GM19238 (cell line): Measurements from ENCODE around the gene GAB3.
"Not testable (repeated sequence)": the region's sequence is repeated elsewhere in the genome, so short reads cannot be mapped to it uniquely, and the experiment has no call there.

ENCODE experiments used
- DNase-seq: peaks from one replicate; pipeline ENCODE4 v3.0.0; 2011; ENCODE audit warnings: low spot score; ENCODE audit not compliant: insufficient read length

The GAB3 gene

DNA sequence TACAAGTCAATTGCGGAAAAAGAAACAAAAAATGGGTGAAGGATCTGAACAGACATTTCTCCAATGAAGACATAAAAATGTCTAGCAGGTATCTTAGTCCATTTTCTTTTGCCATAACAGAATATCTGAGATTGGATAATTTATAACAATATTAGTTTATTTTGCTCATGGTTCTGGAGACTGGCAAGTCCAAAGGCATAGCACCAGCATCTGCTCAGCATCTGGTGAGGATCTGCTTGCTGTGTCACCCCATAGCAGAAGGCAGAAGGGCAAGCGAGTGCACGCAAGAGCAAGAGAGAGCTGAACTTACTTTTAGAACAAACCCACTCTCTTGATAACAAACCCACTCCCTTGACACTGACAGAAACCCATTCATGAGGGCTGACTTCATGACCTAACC lies 29.7 kb downstream of the GAB3 start:
- no peak for DNase-seq

DNA sequence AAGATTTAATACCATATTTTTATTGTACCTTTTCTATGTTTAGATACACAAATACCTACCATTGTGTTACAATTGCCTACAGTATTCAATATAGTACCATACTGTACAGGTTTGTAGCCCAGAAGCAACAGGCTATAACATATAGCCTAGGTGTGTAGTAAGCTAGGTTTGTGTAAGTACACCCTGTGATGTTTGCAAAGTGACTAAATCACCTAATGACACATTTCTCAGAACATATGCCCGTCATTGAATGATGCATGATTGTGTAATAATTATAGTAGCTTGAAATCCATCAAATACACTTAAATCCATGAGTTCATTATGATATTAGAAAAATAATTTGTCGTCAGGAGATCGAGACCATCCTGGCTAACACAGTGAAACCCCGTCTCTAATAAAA lies 30.8 kb downstream of the GAB3 start:
- DNase-seq: no peak

DNA sequence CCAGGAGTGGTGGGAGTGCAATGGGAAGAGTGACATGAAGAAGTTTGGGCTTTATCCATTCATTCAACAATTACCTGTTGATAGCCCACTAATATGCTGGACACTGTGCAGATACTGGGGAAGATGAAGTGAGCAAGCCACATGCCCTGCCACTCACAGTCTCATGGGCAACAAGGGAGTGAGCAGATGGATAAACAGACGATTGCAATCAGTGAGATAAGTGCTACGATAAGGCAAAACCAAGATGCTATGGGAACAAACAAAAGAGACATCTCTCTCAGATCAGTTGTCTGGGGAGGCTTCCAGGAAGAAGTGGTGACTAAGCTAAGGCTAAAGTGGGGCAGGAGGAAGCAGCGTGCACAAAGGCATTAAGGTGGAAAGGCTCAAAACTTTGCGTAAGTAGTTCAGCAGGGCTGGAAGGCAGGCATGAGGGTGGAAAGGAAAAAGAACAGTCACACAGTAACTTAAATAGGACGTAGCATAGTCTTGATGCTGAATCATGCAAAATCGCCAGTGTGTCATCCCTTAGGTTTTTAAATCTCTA lies 31.7 kb downstream of the GAB3 start:
- no peak for DNase-seq

DNA sequence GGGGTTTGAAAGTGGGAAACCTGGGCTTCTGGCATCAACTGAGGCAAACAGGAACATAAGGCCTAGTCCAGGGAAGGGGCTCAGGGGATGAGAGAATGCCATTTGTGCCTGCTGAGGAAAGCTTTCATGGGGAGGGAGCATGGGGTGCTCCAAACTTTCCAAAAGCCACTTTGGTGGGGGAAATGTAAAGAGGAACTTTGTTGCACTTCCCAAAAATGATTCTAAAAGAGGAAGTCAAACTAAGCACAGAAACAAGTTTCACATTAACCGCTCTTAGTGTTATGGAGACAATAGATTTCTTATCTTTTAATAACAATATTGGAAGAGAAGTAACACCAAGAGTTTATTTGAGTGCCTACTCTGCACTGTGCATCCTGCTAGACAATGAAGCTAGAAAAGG lies 32.3 kb downstream of the GAB3 start:
- no peak for DNase-seq

DNA sequence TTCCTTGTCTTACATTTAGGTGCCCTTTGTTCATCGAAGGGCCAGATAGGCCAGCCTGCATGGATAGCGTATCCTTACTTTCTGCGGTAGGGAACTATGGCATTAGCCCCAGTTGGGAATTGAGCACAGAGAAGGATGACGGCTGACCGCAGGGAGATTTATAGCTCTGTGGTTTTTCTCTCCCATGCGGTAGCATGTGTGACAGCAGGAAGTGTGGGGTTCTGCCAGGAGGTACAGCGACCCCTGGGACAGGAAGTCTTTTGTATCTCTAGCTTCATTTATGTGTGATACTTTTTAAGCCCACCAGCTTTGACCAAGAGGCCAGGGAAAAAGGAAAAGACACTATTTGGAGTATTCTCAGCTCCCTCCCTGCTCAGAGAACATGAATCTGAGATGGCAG lies 33.1 kb downstream of the GAB3 start:
- no peak for DNase-seq

DNA sequence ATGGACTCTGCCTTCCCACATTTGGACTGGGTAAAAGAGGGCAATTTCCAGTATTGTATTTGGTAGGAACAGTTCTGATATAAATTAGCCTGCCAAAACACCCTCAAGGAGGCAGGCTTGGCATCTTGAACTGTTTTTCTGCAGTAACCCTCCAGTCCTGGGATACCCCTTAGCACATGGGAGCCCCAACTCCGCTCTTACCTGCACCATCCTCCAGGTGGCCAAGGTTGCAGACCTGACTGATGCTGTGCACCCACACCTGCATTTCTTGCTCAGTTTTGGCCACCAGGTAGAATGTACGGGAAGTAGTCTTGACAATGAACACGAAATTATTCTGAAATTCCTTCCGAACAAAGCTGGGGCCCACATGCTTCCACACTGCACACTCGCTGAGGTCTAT lies 35.1 kb downstream of the GAB3 start:
- DNase-seq: no peak

DNA sequence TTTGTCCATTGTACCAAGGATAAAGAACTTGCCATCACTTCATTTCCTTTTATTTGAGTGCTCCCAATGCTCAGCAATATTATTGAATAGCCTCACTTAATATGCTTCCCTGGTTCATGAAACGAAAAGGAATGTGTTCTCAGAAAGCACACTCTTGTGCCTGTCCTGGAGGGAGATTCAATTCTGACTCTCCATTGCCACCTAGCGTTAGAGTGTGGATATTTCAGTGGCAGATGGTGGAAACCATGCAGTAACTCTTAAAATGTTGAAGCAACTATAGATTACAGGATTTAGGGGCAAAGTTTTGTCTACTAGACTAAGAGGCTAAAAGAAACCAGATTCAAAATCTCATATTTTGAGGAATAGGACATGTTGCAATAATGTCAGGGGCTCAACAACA lies 36.0 kb downstream of the GAB3 start:
- DNase-seq: no peak

DNA sequence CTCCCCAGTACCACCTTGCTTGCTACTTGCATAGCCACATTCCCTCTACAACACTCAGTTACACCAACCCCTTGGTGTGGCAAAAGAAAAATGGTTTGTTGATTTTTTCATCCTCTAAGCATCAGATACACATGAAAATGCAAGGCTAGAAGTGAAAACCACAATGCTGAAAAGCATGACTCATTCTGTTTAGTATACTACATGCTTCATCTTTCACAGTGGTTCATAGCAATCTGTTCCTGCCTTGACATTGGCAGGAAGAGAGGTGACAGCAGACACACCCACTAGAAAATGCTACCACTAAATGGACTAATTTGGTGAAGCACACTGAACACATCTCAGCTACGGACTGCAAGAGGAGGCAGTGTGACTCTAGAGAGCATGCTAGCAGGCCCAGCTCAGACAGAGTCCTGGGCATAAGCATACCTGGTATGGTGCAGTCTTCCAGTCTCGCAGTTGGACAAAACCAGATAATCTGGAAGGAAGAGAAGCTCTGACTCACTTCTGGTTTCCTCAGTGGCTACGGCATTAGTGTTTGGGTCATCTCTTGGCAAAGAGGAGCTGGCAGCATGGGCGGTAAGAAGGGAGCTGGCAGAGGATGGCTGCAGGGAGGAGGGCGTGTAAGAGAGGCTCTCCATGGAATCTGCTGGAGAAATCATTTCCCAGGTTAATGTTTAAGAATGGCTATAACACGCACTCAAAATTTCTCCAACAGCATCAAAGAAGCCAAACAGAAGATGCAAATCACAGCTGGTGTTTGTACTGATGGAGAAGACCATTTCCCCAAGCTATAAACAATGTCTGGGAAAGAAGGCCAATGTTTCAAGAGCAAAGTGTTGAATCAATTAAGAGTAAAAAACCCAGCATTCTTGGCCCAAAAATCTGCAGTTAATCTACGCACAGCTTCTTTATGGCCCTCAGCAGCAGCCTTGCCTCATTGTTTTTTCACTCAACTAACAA lies 37.8 kb downstream of the GAB3 start:
- DNase-seq: no peak

DNA sequence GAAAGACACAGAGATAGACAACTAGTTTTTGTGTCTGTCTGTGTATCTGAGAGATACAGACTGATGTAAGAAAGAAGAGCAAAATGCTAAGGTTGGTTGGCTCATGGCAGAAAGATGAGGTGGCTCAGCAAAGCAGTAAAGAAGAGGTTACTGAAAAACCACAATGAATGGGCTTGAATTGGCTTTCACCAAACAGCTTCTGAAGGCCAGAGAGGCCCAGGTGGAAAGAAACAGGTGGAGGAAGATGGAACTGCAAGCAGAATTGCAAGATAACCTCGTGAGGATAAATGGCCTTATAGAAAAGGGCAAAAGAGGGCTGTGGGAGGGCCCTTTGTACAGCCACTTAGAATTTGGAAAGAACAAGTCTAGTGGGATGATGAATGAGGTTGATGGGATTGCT lies 39.6 kb downstream of the GAB3 start:
- no peak for DNase-seq

DNA sequence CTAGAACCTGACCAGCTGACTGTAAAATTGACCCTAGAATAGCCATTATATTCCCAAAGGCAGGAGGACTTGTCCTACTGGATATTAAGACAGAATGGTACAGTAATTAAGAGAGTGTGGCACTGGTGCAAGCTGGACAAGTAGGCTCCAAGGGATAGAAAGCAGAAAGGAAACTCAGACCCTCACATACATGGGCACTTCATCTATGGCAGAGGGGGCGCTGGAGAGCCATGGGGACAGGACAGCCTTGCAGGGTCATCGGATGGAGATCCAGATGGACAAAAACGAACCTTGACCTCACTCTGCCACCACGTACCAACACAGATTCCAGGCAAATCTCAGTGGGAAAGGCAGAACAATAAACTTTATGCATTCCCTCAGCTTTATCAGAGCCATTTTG lies 40.6 kb downstream of the GAB3 start:
- no peak for DNase-seq

DNA sequence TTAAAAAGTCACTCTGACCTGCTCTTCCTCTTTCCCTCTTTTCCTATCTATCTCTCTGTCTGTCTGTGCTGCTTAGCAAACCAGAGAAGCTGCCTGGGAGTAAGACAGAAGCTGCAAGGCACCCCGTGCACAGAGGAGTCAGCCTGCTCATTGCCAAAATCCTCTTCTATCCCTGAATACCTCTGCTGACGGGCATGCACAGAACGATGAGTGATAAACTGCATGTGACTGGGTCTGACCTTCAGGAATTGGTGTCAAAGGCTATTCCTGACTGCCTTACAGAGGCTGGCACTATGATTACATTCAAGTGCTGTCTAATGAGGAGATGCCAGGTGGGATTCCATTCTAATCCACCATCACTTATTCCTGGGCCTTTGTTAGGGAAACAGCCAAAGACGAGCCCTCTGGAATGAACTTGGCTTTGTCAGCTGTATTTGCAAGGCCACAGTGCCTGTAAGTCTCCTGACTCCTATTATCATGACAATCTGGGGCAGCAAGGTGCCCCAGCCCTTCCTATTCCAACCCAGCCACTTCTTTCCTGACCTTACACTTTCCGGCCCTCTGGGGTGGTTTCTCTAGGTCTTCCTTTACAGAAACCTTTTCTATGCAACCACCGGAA lies 52.1 kb downstream of the GAB3 start:
- DNase-seq: no peak

DNA sequence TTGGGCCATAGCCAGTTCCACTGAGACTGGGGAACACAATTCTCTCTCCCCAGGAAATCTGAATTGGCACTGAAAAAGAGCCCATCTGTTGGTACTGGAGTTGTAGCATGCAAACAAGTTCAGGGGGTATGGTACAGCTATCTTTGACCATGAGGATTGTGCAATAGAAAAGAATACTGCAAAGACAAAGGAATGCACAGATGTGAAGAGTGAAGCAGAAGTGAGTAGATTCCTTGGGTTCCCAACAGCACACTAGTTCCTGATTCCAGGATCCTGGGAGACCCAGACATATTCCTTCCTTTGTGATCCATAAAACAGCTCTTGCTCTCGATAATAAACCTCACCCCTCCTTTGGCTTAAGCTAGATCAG lies 54.2 kb downstream of the GAB3 start:
- no peak for DNase-seq

DNA sequence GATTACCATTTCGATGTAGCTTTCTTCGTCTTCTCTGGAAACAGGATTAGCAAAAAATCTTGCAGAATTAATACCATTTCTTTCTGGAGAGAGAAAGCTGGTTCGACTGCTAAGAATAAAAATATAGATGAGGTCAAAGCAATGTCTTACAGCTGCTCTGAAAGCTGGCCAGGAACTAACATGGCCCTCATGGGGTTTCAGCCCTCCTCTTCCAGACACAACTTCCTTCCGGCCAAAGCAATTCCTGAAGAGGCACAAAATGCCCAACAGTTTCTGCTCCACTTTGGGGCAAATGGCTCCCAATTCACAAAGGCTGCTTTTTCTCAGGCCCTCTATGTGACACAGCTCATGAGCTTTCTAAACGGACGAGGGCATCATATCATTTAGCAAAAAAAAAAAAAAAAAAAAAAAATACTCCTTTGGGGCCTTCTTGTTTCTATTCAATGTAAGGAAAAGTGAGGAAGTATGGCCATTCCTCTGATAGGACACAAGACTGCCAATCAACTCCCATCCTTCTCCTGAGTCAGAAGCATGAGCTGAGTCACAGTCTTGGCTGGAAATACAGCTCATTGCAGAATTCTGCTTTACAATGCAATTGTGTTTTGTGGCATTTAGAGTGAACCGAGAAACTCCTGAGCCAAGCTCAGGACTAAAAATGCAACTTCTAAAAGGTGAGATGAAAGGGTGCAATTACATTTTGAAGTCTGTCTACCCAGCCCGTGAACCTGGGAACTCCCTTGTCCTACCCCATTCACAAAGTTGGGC lies 54.8 kb downstream of the GAB3 start:
- no peak for DNase-seq

DNA sequence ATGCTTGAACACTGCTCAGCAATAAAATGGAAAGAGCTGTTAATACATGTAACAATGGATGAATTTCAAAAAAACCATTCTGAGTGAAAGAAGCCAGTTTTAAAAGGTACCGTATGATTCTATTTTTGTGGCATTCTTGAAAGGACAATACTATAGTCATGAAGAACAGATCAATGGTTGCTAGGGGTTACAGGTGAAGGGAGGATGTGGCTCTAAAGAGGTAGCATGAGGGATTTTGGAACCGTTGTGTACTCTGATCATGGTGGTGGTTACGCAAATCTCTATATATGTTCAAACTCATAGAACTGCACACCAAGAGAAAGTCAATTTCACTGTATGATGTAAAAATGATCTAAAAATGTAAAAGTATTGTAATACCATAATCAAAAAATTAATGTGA lies 57.5 kb downstream of the GAB3 start:
- no peak for DNase-seq

DNA sequence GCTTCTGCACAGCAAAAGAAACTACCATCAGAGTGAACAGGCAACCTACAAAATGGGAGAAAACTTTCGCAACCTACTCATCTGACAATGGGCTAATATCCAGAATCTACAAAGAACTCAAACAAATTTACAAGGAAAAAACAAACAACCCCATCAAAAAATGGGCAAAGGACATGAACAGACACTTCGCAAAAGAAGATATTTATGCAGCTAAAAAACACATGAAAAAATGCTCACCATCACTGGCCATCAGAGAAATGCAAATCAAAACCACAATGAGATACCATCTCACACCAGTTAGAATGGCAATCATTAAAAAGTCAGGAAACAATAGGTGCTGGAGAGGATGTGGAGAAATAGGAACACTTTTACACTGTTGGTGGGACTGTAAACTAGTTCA lies 60.4 kb downstream of the GAB3 start:
- DNase-seq: not testable (repeated sequence)

DNA sequence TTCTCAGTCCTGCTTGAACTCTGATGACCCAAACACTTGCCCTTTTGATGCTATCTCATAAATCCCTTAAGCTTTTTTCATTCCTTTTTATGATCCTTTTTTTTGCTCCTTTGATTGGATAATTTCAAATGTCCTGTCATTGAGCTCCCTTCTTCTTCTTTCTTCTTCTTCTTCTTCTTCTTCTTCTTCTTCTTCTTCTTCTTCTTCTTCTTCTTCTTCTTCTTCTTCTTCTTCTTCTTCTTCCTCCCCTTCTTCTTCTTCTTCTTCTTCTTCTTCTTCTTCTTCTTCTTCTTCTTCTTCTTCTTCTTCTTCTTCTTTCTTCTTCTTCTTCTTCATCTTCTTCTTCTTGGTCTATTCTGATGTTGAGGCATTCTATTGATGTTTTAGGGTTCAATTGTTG lies 78.8 kb downstream of the GAB3 start:
- DNase-seq: not testable (repeated sequence)

DNA sequence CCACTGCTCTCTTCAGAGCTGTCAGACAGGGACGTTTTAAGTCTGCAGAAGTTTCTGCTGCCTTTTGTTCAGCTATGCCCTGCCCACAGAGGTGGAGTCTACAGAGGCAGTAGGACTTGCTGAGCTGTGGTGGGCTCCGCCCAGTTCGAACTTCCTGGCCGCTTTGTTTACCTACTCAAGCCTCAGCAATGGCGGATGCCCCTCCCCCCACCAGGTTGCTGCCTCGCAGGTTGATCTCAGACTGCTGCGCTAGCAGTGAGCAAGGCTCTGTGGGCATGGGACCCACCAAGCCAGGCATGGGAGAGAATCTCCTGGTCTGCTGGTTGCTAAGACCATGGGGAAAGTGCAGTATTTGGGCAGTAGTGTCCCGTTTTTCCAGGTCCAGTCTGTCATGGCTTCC lies 80.0 kb downstream of the GAB3 start:
- DNase-seq: not testable (repeated sequence)

DNA sequence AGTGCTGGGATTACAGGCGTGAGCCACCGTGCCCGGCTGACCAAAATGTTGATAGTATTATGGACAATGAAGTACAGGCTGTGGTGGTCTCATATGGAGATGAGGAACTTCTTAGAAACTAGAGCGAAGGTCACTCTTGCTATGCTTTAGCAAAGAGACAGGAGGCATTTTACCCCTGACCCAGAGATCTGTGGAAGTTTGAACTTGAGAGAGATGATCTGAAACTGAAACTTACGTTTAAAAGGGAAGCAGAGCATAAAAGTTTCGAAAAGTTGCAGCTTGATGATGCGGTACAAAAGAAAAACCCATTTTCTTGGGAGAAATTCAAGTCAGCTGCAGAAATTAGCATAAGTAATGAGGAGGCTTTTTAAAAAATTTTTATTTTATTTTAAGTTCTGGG lies 89.0 kb downstream of the GAB3 start:
- DNase-seq: no peak

DNA sequence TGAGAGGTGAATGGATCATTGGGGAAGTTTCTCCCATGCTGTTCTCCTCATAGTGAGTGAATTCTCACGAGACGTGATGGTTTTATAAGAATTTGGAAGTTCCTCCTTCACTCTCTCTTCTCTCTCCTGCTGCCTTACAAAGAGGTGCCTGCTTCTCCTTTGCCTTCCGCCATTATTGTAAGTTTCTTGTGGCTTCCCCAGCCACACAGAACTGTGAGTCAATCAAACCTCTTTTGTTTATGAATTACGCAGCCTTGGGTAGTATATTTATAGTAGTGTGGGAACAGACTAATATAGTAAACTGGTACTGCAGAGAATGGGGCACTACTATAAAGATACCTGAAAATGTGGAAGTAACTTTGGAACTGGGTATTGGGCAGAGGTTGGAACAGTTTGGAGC lies 89.7 kb downstream of the GAB3 start:
- no peak for DNase-seq

DNA sequence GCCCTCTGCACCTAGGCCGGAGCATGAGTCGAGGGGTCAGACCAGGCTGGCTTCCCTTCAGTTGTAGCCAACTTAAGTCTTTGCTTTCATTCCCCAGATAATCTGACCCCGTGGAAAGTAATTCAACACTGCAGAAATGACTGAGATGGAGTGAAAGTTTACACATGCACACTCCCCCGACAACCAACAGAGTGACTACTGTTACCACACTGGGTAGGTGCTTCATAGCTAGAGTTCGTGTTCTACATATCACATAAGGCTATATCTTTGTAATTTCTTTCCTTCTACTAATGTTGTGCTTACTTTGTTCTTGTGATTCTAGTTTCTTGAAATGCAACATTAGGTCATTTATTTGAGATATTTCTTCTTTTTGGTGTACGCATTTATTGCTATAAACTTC lies 90.3 kb downstream of the GAB3 start:
- DNase-seq: no peak

DNA sequence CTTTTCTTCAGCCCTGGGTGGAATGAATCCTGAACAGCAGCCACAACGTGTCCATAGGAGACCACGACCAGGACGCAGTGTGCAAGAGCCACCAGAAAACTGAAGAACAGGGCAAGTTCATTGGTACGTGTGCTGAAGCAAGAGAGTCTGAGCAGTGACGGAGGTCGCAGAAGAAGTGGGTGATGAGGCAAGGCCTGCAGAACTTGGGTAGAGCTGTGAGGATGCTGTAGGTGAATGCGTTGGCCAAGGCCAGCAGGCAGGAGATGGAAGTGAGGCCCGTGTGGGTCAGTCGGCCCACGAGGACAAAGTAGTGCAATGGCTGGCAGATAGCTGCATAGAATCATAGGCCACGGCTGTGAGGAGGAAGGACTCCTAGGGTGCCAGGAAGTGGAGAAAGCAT lies 91.9 kb downstream of the GAB3 start:
- no peak for DNase-seq

DNA sequence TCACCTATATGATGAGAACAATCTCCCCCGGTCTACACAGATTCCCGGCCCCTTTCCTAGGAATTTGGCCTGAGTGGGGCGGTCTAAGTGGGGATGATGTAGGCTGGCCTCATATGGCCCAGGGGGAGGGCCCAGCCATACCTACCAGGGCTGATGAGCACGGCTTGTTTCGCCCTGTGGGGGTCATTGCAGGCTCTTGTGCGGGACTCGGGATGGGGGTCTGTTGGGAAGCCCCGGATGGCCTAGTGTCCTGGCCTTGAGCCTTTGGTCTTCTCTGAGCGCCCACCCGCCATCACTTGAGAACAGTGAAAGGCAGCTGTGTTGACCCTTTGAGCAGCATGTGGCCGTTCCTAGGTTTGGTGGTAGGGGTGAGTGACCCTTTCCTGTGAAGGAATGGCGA lies 92.7 kb downstream of the GAB3 start:
- DNase-seq: no peak
